HG03558 (cell line): Measurements from ENCODE around the gene NR2F1-AS1.
"Not testable (repeated sequence)": the region's sequence is repeated elsewhere in the genome, so short reads cannot be mapped to it uniquely, and the experiment has no call there.

Experiments used
- ATAC-seq: cut with Tn5 transposase; IDR thresholded peaks from one replicate; pipeline ENCODE4 v1.9.1; 2021; ENCODE audit warnings: moderate number of reproducible peaks; ENCODE audit not compliant: unreplicated experiment; ENCODE audit errors: extremely low read depth

NR2F1-AS1 gene

GRCh38 chr5:93557021-93557604, 23.9 kb downstream of the NR2F1-AS1 start:
- no peak for ATAC-seq

GRCh38 chr5:93549594-93549993, 31.4 kb downstream of the NR2F1-AS1 start:
- ATAC-seq, result not testable (repeated sequence)

GRCh38 chr5:93545872-93546271, 35.1 kb downstream of the NR2F1-AS1 start:
- no peak for ATAC-seq

- no peak for ATAC-seq
Measured at GRCh38 chr5:93532370-93532769, 48.6 kb downstream of the NR2F1-AS1 start.

GRCh38 chr5:93521815-93522214, 59.2 kb downstream of the NR2F1-AS1 start:
- not testable (repeated sequence) for ATAC-seq

- no peak for ATAC-seq
Measured at GRCh38 chr5:93519740-93520139, 61.3 kb downstream of the NR2F1-AS1 start.

GRCh38 chr5:93517828-93518227, 63.2 kb downstream of the NR2F1-AS1 start:
- no peak for ATAC-seq

- ATAC-seq, result no peak
Measured at GRCh38 chr5:93513298-93513697, 67.7 kb downstream of the NR2F1-AS1 start.

- no peak for ATAC-seq
Measured at GRCh38 chr5:93512799-93513198, 68.2 kb downstream of the NR2F1-AS1 start.

GRCh38 chr5:93511445-93511844, 69.6 kb downstream of the NR2F1-AS1 start:
- ATAC-seq, result no peak

- ATAC-seq, result no peak
Measured at GRCh38 chr5:93510626-93511380, 70.2 kb downstream of the NR2F1-AS1 start.

- not testable (repeated sequence) for ATAC-seq
Measured at GRCh38 chr5:93505553-93505952, 75.5 kb downstream of the NR2F1-AS1 start.

GRCh38 chr5:93503598-93504067, 77.4 kb downstream of the NR2F1-AS1 start:
- no peak for ATAC-seq

- no peak for ATAC-seq
Measured at GRCh38 chr5:93497096-93497495, 83.9 kb downstream of the NR2F1-AS1 start.

GRCh38 chr5:93479982-93480509, 101.0 kb downstream of the NR2F1-AS1 start:
- no peak for ATAC-seq

- no peak for ATAC-seq
Measured at GRCh38 chr5:93477816-93478215, 103.2 kb downstream of the NR2F1-AS1 start.

- no peak for ATAC-seq
Measured at GRCh38 chr5:93476251-93476742, 104.7 kb downstream of the NR2F1-AS1 start.

GRCh38 chr5:93462916-93463315, 118.1 kb downstream of the NR2F1-AS1 start:
- ATAC-seq, result no peak

- no peak for ATAC-seq
Measured at GRCh38 chr5:93461756-93462155, 119.3 kb downstream of the NR2F1-AS1 start.

- no peak for ATAC-seq
Measured at GRCh38 chr5:93460286-93460685, 120.7 kb downstream of the NR2F1-AS1 start.

GRCh38 chr5:93456796-93457195, 124.2 kb downstream of the NR2F1-AS1 start:
- ATAC-seq, result not testable (repeated sequence)
